Ascending aorta (tissue), 2 donors: ENCODE results near the gene ITCH. TPM values are rescaled to one million over a fixed set of nuclear protein-coding genes. Genes with fewer than 3 reads are reported as not detected.
"Not testable (repeated sequence)": the region's sequence is repeated elsewhere in the genome, so short reads cannot be mapped to it uniquely, and the experiment has no call there.

Experiments used
- DNase-seq, 2 donors: peaks; one replicate each; pipeline ENCODE4 v3.0.0-alpha.2; 2019; ENCODE audit warnings: low spot score in 2 of 2
- H3K27ac ChIP-seq, 2 donors: fragments of 200-600 bp; sonication (generic); one replicate each; pipeline ENCODE4 v1.5.1; 2016 to 2017; ENCODE audit warnings: mild to moderate bottlenecking in 1 of 2
- H3K27me3 ChIP-seq: fragments of 200-600 bp; sonication (generic); one replicate; pipeline ENCODE4 v1.5.1; 2017
- H3K36me3 ChIP-seq, 2 donors: fragments of 200-600 bp; sonication (generic); one replicate each; pipeline ENCODE4 v1.5.1; 2016
- H3K4me1 ChIP-seq, 2 donors: fragments of 200-600 bp; sonication (generic); one replicate each; pipeline ENCODE4 v1.5.1; 2016 to 2017; ENCODE audit warnings: mild to moderate bottlenecking in 1 of 2
- H3K4me3 ChIP-seq, 2 donors: fragments of 200-600 bp; sonication (generic); one replicate each; pipeline ENCODE4 v1.5.1; 2016 to 2017; ENCODE audit warnings: mild to moderate bottlenecking in 1 of 2
- H3K9me3 ChIP-seq, 2 donors: fragments of 200-600 bp; sonication (generic); one replicate each; pipeline ENCODE4 v1.5.1; 2016
- intact Hi-C: fragments of 100-400 bp; cut with DNase I; formaldehyde crosslinking; loops from one replicate; pipeline ENCODE4 v1.15.1; 2023
- total RNA-seq: library from RNA; depleted of rRNA; stranded (reverse); fragments of >200 nt; gene quantifications from one replicate; pipeline ENCODE4 v1.1.0, GENCODE V29; 2016
- TF ChIP-seq, protein P1 (sequence below), 3 experiments: fragments of 200-600 bp in 2 of 3; fragments of 450-650 bp in 1 of 3; sonication (generic) in 2 of 3; IDR thresholded peaks; one replicate each; pipeline ENCODE4 v1.5.1; 2016 to 2019; ENCODE audit warnings: antibody characterized with exemption in 3 of 3, mild to moderate bottlenecking in 1 of 3, moderate library complexity in 1 of 3

The ITCH gene
- total RNA-seq, 1 donor from 2014 or later: 42.8 TPM

DNA sequence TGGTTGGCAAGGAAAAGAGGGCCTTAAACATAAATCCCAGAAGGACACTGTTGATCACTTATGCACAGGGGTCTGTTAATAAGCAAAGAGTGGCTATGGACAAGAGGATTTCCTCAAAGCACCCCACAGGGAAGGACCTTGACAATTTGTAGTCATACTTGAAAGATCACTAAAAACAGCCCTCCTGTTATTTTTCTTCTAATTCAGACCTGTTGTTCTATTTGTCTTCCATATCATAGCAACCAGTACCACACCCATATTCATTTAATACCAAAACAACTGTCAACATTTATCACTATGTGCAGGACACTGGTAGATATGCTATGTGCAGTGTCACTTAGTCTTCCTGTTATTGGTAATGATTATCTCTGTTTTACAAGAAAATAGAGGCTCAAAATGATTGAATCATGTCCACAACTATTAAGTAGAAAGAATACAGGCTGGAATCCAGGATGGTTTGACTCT, 149.9 kb downstream of the ITCH start:
- Histone ChIP-seq H3K4me3 (no peak overlapping the region), H3K27me3 (no peaks in the 10 kb centered on the region), H3K36me3 (peaks cover 6 to 8% of the 10 kb centered on the region in 2 donors), H3K4me1 (peaks cover 0 to 13% of the 10 kb centered on the region in 2 donors), H3K27ac (no peak overlapping the region), H3K9me3 (no peaks in the 10 kb centered on the region)
- DNase-seq: no peak
- intact Hi-C loops: no loop called here
- TF ChIP-seq, protein P1, sequence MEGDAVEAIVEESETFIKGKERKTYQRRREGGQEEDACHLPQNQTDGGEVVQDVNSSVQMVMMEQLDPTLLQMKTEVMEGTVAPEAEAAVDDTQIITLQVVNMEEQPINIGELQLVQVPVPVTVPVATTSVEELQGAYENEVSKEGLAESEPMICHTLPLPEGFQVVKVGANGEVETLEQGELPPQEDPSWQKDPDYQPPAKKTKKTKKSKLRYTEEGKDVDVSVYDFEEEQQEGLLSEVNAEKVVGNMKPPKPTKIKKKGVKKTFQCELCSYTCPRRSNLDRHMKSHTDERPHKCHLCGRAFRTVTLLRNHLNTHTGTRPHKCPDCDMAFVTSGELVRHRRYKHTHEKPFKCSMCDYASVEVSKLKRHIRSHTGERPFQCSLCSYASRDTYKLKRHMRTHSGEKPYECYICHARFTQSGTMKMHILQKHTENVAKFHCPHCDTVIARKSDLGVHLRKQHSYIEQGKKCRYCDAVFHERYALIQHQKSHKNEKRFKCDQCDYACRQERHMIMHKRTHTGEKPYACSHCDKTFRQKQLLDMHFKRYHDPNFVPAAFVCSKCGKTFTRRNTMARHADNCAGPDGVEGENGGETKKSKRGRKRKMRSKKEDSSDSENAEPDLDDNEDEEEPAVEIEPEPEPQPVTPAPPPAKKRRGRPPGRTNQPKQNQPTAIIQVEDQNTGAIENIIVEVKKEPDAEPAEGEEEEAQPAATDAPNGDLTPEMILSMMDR (IDR thresholded peaks at IDR 0.05): no peak

DNA sequence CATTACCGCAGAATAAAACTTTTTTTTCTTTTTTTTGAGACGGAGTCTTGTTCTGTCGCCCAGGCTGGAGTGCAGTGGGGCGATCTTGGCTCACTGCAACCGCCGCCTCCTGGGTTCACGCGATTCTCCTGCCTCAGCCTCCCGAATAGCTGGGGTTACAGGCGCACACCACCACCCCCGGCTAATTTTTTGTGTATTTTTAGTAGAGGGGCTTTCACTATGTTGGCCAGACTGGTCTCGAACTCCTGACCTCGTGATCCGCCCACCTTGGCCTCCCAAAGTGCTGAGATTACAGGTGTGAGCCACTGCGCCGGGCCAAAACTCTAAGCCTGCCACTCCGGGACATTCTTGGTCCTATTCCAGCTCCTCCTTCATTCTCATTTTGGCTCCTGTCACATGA, 151.0 kb downstream of the ITCH start:
- peaks cover 0 to 22% of the 10 kb centered on the region in 2 donors for H3K4me1 ChIP-seq
- H3K27ac ChIP-seq, H3K36me3 ChIP-seq, H3K27me3 ChIP-seq, H3K9me3 ChIP-seq, H3K4me3 ChIP-seq, intact Hi-C loops, DNase-seq: not testable (repeated sequence)

DNA sequence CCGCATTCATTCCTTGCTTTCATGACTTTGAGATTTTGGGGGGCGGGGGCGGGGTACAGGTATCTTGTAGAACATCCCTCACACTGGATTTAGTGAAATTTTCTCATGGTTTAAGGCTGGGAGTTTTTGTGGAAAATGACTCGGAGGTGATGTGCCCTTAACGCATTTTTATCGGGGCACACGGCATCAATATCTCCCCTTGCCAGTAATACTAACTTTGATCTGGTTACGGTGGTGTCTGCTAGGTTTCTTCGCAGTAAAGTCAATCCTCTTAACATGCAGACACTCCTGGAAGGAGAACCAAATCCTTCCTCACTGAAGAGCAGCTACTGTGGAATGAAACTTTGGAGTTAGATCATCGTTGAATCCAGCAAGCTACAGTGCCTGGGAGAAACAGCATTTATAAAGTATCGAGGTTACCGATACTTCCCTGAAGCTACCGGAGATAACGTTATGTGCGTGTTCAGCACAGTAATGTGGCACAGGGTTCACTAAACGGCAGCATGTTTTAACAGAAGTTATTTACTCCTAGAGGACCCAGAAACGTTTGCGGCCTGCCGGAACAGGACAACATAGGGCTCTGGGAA, 151.9 kb downstream of the ITCH start:
- H3K9me3 ChIP-seq: no peaks in the 10 kb centered on the region
- peaks cover 0 to 2% of the 10 kb centered on the region in 2 donors for H3K36me3 ChIP-seq
- H3K4me1 ChIP-seq: peaks cover 0 to 27% of the 10 kb centered on the region in 2 donors
- no peaks in the 10 kb centered on the region for H3K27me3 ChIP-seq
- DNase-seq: no peak
- peak overlapping the region; percentile 78 to 80 for H3K4me3 ChIP-seq
- TF ChIP-seq, protein P1 (IDR thresholded peaks at IDR 0.05): no peak
- intact Hi-C loops: loop anchor here (5.0 kb wide), 4 partner anchors 38 to 203 kb away; partner anchors contain the start of gene ITCH
- H3K27ac ChIP-seq: peak overlapping the region; percentile 89 to 97

DNA sequence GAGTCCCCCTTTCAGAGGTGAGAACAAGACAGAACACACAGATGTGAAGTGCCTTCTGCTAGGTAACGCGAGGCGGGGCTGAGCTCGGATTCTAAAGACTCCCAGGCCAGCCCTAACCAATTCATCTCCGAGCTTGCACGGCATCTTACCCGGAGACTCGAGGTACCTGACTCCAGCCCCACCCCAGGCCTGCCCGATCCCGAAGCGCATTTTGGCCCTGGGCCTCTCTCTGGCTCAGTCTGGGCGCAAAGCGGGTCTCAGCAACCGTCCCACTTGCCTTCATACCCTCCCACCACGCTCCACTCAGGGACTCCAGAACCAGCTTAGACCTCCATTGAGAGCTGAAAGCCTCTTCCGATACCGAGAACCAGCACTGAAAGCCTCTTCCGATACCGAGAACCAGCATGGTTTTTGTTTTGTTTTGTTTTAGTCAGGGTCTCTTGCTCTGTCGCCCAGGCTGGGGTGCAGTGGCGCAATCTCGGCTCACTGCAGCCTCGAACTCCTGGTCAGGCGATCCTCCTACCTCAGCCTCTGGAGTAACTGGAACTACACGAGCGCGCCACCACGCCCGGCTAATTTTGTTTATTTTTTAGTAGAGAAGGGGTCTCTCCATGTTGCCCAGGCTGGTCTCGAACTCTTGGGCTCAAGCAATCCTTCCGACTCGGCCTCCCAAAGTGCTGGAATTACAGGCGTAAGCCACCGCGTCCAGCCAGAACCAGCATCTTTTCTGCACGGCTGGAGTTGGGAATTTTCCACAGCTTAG, 152.6 kb downstream of the ITCH start:
- H3K27ac ChIP-seq: peak overlapping the region; percentile 89 to 97
- no peaks in the 10 kb centered on the region for H3K27me3 ChIP-seq
- H3K4me1 ChIP-seq: peaks cover 0 to 27% of the 10 kb centered on the region in 2 donors
- TF ChIP-seq, protein P1 (IDR thresholded peaks at IDR 0.05): no peak
- peaks cover 0 to 5% of the 10 kb centered on the region in 2 donors for H3K36me3 ChIP-seq
- peak overlapping the region; percentile 78 to 80 for H3K4me3 ChIP-seq
- peak in 1 of 2 donors; percentile 72 for DNase-seq
- no peaks in the 10 kb centered on the region for H3K9me3 ChIP-seq
- intact Hi-C loops: loop anchor here (2.0 to 5.0 kb wide), 5 partner anchors 38 to 203 kb away; partner anchors contain the start of genes ITCH and MAP1LC3A

DNA sequence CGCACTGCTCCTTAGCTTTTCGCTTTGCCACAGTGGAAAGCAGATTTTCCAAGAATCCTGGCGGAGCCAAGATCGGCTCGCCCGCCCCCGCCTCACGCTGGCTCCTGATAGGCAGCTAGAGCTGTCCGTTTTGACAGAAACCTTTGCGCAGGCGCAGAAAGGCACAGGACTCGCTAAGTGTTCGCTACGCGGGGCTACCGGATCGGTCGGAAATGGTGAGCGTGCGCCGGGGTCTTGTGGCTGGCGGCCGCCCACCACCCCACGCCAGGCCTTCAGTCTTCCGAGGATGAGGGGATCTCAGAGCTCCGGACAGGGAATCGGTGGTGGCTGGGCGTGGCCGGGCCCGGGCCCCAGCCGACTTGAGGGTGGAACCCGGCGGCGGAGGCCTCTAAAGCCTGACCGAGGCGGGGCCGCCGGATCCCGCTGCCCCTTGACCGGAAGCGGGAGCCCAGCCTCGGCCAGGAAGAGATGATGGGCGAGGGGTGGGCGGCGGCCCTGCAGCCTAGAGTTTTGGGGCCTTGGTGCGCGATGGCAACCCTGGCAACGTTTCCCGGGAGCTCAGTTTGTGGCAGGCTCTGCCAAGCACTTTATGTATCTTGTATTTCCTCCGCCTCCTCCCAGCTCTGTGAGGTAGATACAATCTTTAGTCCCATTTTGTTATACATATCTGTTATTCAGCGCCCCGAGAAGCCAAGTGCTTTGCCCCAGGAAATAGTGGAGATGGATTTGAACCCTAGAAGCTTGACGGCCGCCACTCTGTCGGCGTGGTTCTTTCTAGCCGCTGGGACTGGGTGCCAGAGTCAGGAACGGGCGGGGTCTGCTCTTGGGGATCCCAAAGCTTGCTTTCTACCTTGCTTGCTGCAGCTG, 153.4 kb downstream of the ITCH start, which contains the start of gene DYNLRB1:
DYNLRB1 (plus strand) TSS at position 176 of the 867 bp plus-strand sequence; CDS start at position 213, 37 bp downstream.
- Histone ChIP-seq H3K27ac (peak within 1 kb of the TSS; percentile 89 to 97), H3K9me3 (no peaks in the 10 kb centered on the region), H3K4me1 (peaks cover 0 to 27% of the 10 kb centered on the region in 2 donors), H3K4me3 (peak within 1 kb of the TSS; percentile 78 to 80), H3K27me3 (no peaks in the 10 kb centered on the region), H3K36me3 (peaks cover 0 to 5% of the 10 kb centered on the region in 2 donors)
- TF ChIP-seq, protein P1 (IDR thresholded peaks at IDR 0.05): no peak
- intact Hi-C loops: loop anchor here (2.0 to 5.0 kb wide), 5 partner anchors 39 to 204 kb away; partner anchors contain the start of genes ITCH and MAP1LC3A
- peak; percentile 82 to 98 for DNase-seq
